Femur (tissue), 1 donor: Measurements from ENCODE around the gene EPS8.

Experiments
- DNase-seq: peaks from one replicate; pipeline ENCODE4 v3.0.0-alpha.2; 2017

EPS8 gene

GRCh38 chr12:15789220-15790171, at the start of gene EPS8:
Gene EPS8, minus strand, starts transcription at chr12:15789388. Its CDS starts 106,437 bp downstream, at chr12:15682951.
- DNase-seq: peak; percentile 95

GRCh38 chr12:15837141-15837790, 48.1 kb upstream of the EPS8 start:
- DNase-seq: peak; percentile 63

- DNase-seq: no peak
Observed at GRCh38 chr12:15834575-15834974, 45.4 kb upstream of the EPS8 start.

- DNase-seq: no peak
Observed at GRCh38 chr12:15831315-15831978, 42.3 kb upstream of the EPS8 start.

GRCh38 chr12:15830538-15830937, 41.4 kb upstream of the EPS8 start:
- no peak for DNase-seq

GRCh38 chr12:15829949-15830348, 40.8 kb upstream of the EPS8 start:
- DNase-seq: no peak

GRCh38 chr12:15829255-15829654, 40.1 kb upstream of the EPS8 start:
- no peak for DNase-seq

GRCh38 chr12:15827136-15827535, 37.9 kb upstream of the EPS8 start:
- DNase-seq: no peak

GRCh38 chr12:15824516-15824915, 35.3 kb upstream of the EPS8 start:
- DNase-seq: no peak

- DNase-seq: no peak
Observed at GRCh38 chr12:15823360-15824128, 34.4 kb upstream of the EPS8 start.

GRCh38 chr12:15819644-15820437, 30.7 kb upstream of the EPS8 start:
- no peak for DNase-seq

GRCh38 chr12:15818418-15818817, 29.2 kb upstream of the EPS8 start:
- no peak for DNase-seq

GRCh38 chr12:15815730-15816129, 26.5 kb upstream of the EPS8 start:
- DNase-seq: no peak

GRCh38 chr12:15811214-15812127, 22.3 kb upstream of the EPS8 start:
- peak; percentile 75 for DNase-seq

GRCh38 chr12:15808652-15809051, 19.5 kb upstream of the EPS8 start:
- no peak for DNase-seq

GRCh38 chr12:15808250-15808649, 19.1 kb upstream of the EPS8 start:
- no peak for DNase-seq

GRCh38 chr12:15806826-15807225, 17.6 kb upstream of the EPS8 start:
- no peak for DNase-seq

GRCh38 chr12:15801770-15802744, 12.9 kb upstream of the EPS8 start:
- DNase-seq: no peak

GRCh38 chr12:15800278-15800677, 11.1 kb upstream of the EPS8 start:
- no peak for DNase-seq
